Astrocyte (in vitro differentiated cells and primary cell): ENCODE data around the gene NRG2.

Experiments used
- CTCF ChIP-seq: IDR thresholded peaks from 2 replicates; pipeline ENCODE4 v1.5.1; 2011; ENCODE audit warnings: low read depth, mild to moderate bottlenecking, inconsistent platforms, low read length, moderate library complexity; ENCODE audit not compliant: insufficient read depth
- EZH2 ChIP-seq: IDR thresholded peaks from 2 replicates; pipeline ENCODE4 v1.6.1; 2012; ENCODE audit warnings: mild to moderate bottlenecking, low read length, inconsistent platforms; ENCODE audit not compliant: insufficient read depth

- TF ChIP-seq CTCF (no peak), EZH2 (no peak)
Observed at GRCh38 chr5:139882961-139883539, 160.0 kb downstream of the NRG2 start.
